T-helper 9 cell (primary cell): ENCODE measurements around the gene RABGAP1L.
"Not testable (repeated sequence)": the region's sequence is repeated elsewhere in the genome, so short reads cannot be mapped to it uniquely, and the experiment has no call there.

Source experiments
- DNase-seq: peaks from one replicate; pipeline ENCODE4 v3.0.0-alpha.2; 2020

RABGAP1L gene

DNA sequence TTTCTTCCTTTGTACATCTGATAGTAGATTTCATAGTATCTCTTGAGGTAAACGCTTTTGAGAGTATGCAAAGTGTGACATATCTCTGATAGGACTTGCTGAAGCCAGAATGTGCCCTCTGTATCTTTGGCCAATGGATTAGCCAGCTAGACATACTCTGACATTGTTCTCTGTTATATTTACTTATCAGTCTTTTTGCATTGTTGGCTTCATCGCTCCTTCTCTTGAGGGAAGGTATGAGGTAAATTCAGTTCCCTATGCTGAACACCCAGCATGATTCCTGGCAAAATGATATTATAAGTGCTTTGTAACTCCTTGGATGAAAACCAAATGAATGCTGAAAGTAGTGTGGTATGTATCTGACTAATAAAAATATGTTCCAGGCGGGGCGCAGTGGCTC lies 677.2 kb downstream of the RABGAP1L start:
- no peak for DNase-seq

DNA sequence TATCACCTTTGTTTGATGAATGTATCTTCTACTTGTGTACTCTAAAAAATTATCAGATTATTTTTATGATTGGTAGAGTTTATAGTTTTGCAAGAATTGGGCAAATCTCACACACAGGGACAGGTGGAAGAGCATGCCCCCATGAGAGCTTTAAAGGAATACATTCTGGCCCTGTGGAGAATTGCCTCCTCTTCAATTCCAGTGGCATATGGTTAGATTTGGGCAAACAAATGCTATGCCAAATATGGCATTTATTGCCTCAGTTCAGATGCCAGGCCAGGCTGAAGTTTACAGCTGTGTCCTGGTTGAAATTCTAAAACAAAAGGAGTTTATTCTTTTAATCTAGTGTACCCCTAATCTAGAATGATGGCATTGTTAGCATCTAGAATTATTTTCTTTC lies 678.1 kb downstream of the RABGAP1L start:
- no peak for DNase-seq

DNA sequence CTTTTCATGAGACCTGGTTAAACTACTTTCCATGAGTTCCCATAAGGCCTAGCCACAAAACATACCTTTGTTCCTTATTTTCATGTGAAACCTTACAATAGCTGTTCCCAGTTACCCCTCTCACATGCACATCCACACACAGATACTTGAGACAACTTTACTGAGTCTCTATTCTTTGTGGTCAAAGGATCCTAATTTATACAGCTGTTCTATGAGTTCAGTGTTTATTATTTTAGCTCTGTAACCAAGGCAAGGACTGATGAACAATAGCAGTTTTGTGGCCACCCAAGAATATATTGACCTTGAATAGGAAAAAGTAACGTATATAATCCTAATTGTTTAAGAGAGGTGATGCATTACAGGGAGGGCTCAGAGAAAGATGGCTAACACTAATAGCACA lies 679.9 kb downstream of the RABGAP1L start:
- no peak for DNase-seq

DNA sequence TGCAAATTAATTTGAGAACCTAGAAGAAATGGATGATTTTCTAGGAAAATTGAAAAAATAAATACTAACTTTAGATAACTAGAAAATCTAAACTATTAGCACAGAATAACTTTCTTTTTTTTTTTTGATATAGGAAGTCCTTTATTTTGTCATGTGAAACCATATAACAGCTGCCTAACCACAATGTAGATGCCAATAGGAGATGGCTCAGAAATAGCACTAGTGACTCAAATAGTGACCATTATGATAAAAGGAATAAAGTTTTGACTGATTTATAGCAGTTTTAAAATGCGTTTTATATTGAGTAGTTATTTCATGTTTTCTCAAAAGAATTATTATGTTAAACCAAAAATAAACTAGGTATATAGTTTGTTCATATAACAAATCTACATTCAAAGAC lies 682.4 kb downstream of the RABGAP1L start:
- DNase-seq, result no peak

DNA sequence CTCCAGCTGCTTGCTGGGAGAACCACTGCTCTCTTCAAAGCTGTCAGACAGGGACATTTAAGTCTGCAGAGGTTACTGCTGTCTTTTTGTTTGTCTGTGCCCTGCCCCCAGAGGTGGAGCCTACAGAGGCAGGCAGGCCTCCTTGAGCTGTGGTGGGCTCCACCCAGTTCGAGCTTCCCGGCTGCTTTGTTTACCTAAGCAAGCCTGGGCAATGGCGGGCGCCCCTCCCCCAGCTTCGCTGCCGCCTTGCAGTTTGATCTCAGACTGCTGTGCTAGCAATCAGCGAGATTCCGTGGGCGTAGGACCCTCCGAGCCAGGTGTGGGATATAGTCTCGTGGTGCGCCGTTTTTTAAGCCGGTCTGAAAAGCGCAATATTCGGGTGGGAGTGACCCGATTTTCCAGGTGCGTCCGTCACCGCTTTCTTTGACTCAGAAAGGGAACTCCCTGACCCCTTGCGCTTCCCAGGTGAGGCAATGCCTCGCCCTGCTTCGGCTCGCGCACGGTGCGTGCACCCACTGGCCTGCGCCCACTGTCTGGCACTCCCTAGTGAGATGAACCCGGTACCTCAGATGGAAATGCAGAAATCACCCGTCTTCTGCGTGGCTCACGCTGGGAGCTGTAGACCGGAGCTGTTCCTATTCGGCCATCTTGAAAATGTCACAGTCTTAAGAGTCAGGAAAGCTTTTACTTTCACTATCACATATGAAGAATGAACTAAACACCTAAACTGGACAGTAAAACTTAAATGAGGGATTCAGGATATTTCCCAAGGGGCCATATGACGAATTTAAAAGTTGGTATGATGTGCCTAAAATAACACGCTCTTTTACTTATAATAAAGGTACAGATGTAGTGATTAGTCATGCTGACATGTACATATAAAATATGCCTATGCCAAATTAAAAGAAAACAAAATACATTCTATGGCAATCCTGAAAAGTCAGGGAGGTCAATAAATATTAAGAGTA lies 689.6 kb downstream of the RABGAP1L start:
- not testable (repeated sequence) for DNase-seq

DNA sequence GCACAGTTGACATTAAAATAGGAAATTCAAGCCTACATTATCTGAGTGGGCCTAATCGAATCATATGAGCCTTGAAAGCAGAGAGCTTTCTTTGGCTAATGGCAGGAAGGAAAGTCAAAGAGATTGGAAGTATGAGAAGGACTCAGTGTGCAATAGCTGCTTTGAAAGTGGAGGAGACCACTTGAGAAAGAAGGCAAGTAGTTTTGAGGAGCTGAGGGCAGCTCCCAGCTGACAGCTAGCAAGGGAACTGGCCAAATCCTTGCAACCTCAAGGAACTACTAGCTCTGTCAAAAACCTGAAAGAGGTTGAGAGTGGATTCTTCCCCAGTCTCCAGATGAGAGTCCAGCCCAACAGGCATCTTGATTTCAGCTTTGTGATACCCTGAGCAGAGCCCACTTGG lies 691.4 kb downstream of the RABGAP1L start:
- DNase-seq, result no peak

DNA sequence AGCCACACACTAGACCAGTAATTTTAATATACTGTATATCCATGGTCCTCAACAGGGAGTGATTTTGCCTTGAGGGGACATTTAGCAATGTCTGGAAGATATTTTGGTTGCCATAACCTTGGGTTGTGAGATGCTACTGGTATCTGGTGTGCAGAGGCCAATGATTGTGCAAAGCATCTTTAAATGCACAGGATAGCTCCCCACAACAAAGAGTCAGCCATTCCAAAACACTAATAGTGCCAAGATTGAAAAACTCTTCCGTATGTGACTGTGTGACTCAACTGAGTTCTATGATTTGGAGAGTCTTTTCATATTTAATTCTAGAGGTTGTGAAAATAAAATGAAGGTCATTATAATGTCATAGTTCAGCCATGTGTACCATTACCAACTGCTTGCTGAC lies 699.0 kb downstream of the RABGAP1L start:
- no peak for DNase-seq

DNA sequence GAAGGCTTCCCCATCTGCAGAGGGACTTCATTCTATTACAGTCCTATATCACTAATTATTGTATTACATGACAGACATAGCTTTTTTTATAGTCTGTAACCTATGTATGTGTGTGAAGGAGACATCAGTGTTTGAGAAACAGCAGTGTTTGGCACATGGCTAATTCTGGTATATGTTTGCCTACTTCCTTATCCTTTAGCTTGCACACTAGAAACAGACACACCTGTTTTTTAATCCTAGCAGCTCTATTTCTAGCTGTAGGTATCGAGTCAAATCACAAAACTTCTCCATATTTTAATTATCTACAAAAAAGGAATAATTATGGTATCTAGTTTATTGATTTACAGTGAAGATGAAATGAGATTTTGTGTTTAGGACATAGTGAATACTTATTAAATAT lies 711.0 kb downstream of the RABGAP1L start:
- no peak for DNase-seq

DNA sequence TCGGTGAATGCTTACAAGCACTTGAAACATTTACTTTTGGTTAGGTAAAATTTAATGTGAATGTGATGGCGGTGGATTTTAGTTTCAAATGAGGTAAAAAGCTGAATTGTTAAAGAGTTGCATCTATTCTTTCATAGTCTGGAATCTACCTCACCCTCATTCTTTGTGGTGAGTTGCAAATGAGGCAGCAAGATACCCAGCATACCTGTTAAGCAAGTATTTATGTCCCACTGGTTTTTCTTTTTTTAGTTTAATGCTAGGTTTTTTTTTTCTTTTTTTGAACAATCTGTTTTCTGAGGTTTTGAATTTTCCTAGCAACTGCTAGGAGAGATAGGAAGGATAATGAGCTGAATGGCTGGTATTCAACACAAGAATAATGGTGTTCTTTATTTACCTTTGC lies 712.6 kb downstream of the RABGAP1L start:
- DNase-seq, result no peak

DNA sequence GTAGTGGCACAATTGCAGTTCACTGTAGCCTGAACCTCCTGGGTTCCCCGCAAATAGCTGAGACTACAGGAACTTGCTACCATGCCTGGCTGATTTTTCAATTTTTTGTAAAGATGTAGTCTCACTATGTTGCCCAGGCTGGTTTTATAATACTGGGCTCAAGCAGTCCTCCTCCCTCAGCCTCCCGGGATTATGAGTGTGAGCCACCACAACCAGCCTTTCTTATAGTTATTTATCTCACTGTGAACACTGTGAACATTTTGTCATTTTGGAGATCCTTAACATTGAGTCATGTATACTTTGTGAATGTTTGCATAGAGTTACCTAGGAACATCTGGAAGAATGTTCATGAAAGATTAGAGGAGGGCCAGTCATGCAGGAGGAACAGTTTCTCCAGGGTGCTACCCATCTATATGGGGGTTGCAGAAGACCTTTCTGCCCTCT lies 713.3 kb downstream of the RABGAP1L start:
- DNase-seq, result no peak

DNA sequence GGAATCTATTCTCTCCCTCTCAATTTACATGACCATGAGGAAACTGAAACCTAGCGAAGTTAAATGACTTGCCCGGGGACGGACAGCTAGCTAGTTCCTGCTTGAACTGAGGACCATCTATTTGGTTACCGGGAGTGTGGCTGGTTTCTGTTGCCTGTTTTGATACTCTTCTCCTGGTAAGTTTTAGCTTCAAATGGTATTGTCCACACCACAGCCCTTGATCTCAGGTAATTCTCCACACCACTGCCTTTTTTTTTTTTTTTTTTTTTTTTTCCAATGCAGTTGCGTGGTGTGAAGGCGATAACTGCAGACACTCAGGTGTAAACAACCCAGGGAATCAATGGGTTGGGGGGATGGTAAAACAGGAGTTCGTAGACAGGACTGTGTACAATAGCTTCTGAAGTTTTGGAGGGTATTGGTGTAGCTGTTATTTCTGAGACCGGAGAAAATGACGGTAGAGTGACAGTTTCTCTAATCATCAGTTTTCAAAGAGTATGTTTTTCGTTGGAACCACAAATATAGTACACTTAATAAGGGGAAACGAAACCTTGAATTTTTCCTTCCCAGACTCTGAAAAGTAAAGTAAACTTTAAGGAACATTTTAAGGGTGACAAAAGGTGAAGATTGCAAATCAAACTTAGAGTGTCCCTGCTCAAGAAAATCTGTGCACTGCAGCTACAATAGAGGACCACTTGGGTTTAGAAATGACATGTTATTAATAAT lies 715.2 kb downstream of the RABGAP1L start:
- no peak for DNase-seq

DNA sequence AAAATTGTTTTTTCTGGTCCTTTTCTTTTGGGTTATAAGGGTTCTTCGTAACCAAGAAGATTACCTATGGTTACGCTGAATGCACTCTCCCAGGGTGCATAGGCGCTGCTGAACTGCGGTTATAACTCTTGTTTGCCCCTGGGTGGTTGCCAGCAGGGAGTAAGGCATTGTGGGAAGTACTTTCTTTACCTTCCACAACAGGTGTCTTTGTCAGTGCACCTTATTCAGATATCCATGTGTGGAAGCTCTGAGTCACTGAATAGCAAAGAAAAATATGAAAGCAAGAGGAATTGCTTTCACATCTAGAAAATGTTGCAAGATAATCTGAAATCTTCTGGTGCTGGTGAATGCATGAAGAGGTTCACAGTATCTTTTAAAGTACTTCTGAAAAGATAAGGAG lies 716.0 kb downstream of the RABGAP1L start:
- DNase-seq, result peak; percentile 7

DNA sequence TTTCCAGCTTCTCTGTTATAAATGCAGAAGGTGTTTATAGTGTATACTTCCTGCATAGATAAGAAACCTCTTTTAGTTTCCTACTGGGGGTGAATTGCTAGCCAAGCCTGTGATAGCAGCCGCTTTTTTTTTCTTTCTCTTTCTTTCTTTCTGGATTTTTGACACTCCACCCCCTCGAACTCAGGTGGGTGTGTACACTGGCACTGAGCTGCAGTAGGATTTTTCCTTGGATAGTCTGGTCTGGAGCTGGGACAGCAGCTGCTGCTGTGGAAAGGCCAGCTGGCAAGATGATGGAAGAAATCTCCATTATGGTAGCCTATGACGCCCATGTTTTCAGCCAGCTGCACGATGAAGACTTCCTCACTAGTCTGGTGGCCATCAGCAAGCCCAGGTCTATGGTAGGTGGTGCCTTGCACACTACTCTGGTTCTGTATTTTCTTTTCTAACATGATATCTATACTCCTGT lies 717.9 kb downstream of the RABGAP1L start:
- no peak for DNase-seq

DNA sequence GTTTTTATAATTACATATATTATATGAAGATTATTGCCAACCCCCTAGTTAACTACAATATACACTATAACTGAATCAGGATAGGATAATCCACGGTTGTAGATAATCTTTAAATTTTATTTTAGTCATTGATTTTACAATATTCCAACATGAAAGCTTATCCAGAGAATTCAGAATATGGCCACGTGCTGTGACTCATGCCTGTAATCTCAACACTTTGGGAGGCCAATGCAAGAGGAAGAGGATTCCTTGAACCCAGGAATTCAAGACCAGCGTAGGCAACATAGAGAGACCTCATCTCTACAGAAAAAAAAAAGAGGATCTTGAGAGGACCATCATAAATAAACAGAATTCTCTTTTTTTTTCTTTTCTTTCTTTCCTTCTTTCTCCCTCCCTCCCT lies 720.9 kb downstream of the RABGAP1L start:
- no peak for DNase-seq

DNA sequence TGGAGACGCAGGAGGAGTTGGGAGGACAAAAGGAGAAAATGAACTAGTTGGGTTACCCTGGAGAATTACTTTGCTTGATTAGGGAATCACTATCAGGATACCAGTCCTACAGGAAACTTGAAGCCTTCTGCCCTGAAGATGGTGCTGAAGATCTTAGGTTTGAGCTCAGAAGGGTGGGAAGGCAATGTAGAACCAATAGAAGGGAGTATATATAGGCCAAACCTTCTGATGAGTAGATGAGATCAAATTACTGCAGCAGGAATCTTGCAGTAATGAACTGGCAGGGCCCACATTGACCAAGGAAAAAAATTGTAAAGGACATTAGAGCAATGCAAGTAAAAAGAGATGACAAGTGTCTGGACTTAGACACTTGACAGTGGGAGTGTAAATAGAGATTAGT lies 724.1 kb downstream of the RABGAP1L start:
- DNase-seq, result no peak

DNA sequence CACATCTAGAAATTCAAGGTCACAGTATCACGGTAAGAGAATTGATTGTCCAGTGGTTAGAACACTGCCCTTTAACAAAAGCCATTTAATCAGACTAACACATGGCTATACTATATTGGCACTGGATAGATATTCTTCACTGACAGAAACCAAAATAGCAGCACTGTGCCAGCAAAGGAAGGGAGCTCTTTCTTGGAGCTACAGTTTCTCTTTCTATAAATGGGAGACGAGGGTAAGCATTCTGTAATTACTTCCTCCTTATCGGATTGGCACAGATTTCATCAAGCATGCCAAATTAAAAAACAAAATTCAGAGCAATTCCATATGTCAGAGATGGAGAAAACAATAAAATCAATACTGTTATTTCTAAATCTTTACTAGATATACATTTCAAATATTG lies 724.7 kb downstream of the RABGAP1L start:
- DNase-seq, result no peak

DNA sequence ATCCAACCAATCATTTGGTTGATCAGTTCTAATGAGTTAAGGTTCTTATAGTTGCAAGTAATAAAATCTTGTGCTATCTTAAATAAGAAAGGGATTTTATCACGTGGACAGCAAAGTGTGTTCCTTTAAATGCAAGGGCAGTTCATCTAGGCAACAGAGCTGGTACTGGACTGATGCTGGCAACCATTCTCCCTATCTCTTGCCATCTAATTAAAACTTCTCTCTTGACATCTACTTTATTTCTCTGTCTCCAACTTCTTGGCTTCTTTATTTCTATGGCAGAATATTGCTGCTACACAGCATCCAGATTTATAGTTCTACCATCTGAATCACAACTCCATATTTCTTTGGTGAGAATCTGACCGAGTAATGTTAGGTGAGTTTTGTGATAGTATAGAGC lies 725.2 kb downstream of the RABGAP1L start:
- no peak for DNase-seq

DNA sequence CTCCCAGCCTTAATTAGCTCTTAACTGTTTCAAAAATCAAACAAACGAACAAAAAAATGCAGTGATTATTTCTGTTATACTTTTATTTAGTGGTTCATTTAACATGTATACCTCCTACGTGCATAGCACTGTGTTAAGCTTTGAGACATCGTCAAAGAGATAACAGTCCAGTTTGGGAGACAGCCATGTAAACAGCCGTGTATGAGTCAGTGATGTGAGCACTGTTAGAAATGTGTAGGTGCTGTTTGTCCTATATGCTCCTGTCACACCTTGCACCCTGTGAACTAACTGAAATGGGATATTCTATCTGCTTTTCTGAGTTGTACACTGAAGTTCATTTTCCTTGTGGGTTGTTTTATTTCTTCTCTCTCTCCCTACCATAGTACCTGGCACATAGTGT lies 730.7 kb downstream of the RABGAP1L start:
- no peak for DNase-seq

DNA sequence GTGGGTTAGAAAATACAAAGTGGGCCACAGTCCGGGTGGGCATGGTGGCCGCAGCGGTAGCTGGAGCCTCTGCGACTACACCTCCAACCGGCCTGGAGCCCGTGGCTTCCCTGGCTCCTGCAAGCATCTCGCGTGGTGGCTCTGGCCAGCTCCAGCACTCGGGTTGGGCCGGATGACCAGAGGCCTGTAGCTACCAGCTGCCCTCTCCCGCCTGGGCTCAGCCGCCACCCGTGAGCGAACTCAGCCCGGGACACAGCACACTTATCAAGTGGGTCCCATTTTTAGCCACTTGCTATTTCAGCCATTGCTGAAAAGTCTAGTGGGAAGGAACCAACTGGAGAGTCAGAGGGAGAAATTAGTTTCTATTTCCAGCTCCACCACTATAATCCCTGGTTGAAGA lies 732.7 kb downstream of the RABGAP1L start:
- no peak for DNase-seq

DNA sequence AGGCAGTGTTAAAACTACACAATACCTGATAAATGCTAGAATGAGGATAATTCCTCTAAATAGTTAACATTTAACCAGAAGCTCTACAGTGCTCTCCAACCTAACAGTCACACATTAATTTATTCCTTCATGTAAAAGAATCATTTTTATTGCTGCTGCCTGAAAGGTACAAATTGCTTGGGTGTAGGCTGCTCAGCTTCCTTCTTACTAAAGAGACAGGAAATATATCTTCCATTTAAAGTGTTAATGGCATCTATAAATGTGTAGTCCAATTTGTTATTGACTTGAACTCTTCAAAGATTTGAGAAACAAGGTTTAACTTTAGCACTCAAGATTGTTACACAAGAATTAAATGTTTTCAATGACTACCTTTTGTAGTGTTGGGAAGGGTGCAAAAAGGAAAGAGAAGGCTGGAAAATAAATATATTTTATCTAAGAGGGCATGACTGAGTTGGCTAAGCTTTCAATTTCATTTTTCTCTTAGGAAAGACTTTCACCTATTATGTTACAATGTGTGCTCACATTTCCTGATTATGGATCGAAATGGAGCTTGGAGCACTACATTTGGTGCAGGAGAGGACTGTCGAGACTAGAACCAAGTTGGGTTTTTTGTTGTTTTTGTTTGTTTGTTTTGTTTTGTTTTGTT lies 734.9 kb downstream of the RABGAP1L start:
- DNase-seq, result no peak

DNA sequence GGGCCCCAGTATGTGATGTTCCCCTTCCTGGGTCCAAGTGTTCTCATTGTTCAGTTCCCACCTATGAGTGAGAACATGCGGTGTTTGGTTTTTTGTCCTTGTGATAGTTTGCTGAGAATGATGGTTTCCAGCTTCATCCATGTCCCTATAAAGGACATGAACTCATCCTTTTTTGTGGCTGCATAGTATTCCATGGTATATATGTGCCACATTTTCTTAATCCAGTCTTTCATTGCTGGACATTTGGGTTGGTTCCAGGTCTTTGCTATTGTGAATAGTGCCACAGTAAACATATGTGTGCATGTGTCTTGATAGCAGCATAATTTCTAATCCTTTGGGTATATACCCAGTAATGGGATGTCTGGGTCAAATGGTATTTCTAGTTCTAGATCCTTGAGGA lies 736.3 kb downstream of the RABGAP1L start:
- not testable (repeated sequence) for DNase-seq

DNA sequence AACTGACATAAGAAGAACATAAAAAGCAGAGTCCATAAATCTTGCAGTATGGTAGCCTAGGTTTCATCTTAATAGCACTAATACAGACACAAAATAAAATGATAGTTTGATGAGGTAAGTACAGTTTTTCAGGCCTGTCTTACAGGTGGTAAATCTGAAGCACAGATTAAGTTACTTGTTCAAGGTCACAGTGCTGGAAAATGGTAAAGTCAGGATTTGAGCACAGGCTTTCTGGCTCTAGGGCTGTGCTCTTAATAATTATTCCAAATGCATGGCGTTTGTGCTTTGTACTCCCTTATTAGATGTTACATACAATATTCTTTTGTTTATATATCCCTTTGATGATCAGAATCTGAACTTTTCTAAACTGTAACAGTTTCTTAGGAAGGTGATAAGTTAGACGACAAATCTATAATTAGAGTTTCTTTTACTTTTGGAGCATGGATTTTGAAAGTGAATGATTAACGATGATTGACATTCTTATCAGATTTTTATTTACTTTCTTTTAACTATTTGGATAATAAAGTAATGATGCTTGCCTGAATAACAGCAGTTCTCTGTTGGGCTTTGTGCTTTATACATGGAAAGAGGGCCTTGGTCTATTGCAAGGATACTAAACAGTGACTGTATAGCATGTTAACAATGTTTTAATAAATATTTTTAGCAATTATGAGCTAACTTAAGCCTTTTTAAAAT lies 738.9 kb downstream of the RABGAP1L start:
- no peak for DNase-seq

DNA sequence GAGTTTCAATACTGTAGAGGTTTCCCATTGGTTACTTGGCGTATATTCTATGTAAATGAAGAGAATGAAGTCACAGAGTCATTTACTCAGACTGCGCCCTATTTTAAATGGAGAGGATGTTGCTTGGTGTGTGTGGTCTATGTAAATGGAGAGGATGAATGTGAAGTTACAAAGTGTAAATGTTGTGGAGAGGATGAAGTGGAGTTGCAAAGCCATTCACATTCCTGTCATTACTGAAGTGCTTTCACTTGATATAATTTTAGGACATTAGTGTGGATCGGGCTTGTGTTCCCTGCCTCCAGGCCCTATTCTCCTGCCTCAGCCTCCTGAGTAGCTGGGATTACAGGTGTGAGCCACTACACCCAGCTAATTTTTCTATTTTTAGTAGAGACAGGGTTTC lies 741.0 kb downstream of the RABGAP1L start:
- no peak for DNase-seq
